GM11168 (cell line): ENCODE results near the gene POGZ.

ENCODE experiments used
- in situ Hi-C: fragments of 300-500 bp; cut with MboI; formaldehyde crosslinking; loops from one replicate; pipeline ENCODE4 v1.12.0; 2022; ENCODE audit warnings: low sequenced_read_pairs; ENCODE audit not compliant: unreplicated experiment

POGZ gene

DNA sequence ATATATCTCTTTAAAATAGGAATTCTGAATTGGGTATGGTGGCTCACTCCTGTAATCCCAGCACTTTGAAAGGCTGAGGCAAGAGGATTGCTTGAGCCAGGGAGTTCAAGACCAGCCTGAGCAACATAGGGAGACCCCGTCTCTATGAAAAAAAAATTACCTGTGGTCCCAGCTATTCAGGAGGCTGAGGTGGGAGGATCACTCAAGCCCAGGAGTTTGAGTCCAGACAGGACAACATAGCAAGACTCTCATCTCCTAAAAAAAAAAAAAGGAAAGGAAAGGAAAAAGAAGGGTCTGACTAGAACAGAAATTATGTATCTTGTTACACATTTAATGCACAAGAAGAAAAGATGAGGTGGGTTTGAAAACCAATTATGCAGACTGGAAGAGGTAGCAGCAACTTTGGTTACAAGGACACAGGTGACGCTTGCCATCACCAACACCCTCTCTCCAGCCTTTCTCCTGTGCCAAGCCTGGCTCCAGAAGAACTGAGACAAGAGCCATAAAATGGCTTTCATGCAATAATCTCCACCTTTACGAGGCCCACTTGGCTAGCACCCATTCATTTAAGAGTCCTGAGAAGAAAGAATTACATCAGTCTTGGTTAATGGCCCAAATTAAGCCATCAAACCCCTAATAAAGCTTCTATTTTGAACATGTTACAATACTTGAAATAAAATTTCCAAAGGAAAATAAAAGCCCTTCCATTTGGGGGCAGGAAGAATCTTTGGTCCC is 82.0 kb downstream of the POGZ start:
- in situ Hi-C loops, result no loop called here

GRCh38 chr1:151373196-151373595 is 86.1 kb downstream of the POGZ start:
- in situ Hi-C loops, result no loop called here

- in situ Hi-C loops, result no loop called here
Observed at GRCh38 chr1:151372058-151372934, 87.0 kb downstream of the POGZ start, which contains the start of gene SELENBP1. Gene SELENBP1, minus strand, starts transcription at chr1:151372705. Its CDS starts 64 bp downstream, at chr1:151372641.

DNA sequence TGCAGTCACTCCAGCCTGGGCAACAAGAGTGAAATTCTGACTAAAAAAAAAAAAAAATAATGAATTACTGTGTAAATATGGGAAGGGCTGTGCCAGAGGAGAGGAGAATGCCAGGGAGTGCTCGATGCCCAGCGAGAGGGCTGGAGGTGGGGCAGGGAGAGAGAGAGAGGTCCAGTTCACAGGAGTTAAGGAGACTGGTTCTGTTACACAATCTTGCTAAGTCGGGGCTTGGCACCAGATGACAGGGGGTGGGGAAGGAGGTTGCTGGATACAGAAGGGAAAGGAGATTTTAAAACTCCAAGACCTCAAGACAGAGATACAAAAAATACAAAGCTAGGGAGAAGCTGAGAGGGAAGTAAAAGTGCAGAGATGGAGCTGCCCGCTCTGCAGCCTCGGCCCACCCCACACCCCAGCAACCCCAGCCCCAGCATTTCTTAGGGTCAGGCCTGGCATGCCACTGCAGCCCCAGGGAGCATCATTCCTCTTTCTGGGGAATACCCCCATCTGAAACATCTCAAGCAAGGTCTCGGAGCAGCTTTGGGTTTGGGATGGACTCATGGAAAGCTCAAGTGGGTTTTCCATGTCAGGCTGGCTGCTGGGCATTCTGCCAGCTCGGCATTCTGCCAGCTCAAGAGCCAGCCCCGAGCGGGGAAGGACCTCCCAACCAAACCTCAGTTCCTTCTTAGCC is 87.8 kb downstream of the POGZ start:
- in situ Hi-C loops, result no loop called here

- in situ Hi-C loops, result no loop called here
Observed at GRCh38 chr1:151370211-151370911, 88.9 kb downstream of the POGZ start.

DNA sequence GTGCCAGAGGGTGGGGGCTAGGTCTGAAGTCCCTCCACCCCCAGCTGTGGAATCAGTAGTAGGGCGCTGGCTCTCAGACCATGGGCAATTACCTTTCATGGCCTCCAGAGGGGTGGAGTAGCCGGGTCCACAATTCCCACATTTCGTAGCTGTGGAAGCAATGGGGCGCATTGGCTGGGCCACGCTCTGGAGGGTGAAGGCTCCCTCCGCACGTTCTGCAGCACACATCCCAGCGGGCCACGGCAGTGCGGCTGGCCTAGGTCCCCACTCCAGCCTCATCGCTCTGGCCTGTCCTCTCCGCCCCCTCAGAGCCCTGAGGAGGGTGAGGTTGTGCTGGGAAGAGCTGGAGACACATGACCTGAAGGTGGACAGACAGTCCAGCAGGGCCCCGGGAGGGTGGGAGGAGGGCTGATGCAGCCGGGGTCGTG is 89.7 kb downstream of the POGZ start:
- in situ Hi-C loops, result no loop called here

- in situ Hi-C loops, result no loop called here
Observed at GRCh38 chr1:151369302-151369610, 90.0 kb downstream of the POGZ start.

DNA sequence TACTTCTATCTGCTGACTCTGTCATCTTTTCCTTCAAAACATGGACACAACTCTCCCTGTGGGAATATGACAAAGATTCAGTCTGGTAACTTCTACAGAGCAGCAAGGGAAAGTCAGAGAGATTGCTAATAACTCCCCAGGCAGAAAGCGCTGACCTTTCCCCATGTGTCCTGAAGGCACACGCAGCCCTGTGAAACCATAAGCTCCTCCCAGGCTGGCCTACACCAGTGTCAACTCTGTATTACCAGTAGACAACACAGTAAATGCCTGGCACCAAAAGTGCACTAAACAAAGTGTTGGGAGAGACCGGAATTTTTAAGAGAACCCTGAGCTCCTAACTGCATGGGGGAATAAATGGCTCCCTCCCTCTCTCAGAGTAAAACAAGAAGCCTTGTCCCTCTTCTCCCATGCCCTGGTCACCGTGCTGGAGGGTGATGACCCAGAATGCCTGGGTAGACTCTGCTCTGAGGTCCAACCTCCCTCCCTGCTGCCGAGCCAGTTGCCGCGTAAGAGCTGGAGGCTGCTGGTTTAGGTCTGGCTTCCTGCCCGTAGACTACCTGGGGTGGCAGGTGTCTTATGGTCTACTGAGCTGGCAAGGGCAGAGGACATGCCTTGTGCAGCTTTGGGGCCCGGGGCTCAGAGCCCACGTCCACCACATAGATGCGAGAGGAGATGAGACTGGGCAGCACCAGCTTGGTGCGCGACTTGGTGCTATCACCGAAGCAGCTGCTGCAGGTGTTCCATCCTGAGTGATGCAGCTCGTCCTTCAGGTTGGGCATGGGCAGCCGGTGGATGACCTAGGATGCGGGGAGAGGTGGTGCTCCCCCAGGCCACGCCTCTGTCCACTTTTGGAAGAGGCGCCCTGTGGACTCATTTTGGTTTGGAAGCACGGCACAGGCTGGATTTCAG is 90.6 kb downstream of the POGZ start:
- in situ Hi-C loops, result no loop called here

GRCh38 chr1:151367658-151368392 is 91.5 kb downstream of the POGZ start:
- in situ Hi-C loops, result no loop called here

GRCh38 chr1:151364996-151365395 is 94.3 kb downstream of the POGZ start:
- in situ Hi-C loops, result no loop called here

- in situ Hi-C loops, result no loop called here
Observed at GRCh38 chr1:151362308-151363155, 96.8 kb downstream of the POGZ start.

- in situ Hi-C loops, result no loop called here
Observed at GRCh38 chr1:151361883-151362282, 97.4 kb downstream of the POGZ start.

- in situ Hi-C loops, result no loop called here
Observed at GRCh38 chr1:151356696-151357095, 102.6 kb downstream of the POGZ start.
